ENCODE results near the gene LBX2.

DNA sequence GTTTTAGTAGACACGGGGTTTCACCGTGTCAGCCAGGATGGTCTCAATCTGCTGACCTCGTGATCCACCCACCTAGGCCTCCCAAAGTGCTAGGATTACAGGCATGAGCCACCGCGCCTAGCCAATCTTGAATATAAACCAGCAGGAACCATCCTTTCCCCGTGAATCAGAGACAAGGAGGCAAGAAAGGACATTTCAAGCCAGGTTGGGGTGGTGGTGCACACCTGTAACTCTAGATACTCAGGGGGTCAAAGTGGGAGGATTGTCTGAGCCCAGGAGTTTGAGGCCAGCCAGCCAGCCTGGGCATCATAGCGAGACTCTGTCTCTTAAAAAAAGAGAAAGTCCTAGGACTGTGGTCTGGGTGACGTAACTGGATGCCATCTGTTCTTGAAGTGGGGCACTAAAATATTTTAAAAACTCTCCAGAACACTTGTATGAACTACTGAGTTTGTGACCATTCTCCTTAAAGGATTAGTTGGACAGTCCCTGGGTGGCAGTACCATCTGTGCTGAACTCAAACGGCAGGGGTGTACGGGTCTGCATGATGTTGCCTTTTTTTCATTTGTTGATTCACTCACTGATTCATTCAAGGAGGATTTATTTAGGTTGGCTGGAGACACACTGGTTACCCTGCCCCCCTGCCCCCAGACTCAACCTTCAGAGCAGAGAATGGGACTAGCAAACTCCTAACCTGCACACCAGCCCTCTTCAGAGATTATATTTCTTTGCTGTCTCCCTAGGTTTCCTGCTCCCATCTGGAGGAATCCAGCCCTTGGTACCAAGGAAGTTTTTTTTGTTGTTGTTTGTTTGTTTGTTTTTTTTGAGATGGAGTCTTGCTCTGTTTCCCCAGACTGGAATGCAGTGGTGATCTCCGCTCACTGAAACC is 11.9 kb upstream of the LBX2 start:
- TF ChIP-seq POLR2AphosphoS5 (IDR thresholded peaks at IDR 0.05) (no peak), POLR2A (IDR thresholded peaks at IDR 0.05; ENCODE audit: low read depth) (no peak), EP300 (IDR thresholded peaks at IDR 0.05) (no peak)
- TF ChIP-seq, protein P1, sequence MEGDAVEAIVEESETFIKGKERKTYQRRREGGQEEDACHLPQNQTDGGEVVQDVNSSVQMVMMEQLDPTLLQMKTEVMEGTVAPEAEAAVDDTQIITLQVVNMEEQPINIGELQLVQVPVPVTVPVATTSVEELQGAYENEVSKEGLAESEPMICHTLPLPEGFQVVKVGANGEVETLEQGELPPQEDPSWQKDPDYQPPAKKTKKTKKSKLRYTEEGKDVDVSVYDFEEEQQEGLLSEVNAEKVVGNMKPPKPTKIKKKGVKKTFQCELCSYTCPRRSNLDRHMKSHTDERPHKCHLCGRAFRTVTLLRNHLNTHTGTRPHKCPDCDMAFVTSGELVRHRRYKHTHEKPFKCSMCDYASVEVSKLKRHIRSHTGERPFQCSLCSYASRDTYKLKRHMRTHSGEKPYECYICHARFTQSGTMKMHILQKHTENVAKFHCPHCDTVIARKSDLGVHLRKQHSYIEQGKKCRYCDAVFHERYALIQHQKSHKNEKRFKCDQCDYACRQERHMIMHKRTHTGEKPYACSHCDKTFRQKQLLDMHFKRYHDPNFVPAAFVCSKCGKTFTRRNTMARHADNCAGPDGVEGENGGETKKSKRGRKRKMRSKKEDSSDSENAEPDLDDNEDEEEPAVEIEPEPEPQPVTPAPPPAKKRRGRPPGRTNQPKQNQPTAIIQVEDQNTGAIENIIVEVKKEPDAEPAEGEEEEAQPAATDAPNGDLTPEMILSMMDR (IDR thresholded peaks at IDR 0.05): no peak

All from esophagus muscularis mucosa (tissue), 4 donors.